K562 (cell line): ENCODE results near the gene LASP1NB.

Experiments
- CHCHD3 ChIP-seq: fragments of 250-450 bp; sonication (Bioruptor Pico); IDR thresholded peaks from 2 replicates; pipeline ENCODE4 v2.1.2; 2022; ENCODE audit warnings: mild to moderate bottlenecking
- CXXC5 ChIP-seq: fragments of 250-450 bp; sonication (Bioruptor Pico); IDR thresholded peaks from 2 replicates; pipeline ENCODE4 v1.8.0; 2022; ENCODE audit warnings: inconsistent platforms, mild to moderate bottlenecking, moderate library complexity
- EP400 ChIP-seq: fragments of 450-650 bp; IDR thresholded peaks from 2 replicates; pipeline ENCODE4 v1.6.1; 2017; ENCODE audit warnings: antibody characterized with exemption, mild to moderate bottlenecking, moderate library complexity
- MCM7 ChIP-seq, 2 experiments: fragments of 450-650 bp; IDR thresholded peaks; 2 replicates each; pipeline ENCODE4 v1.6.1; 2016 to 2018
- REST ChIP-seq, 2 experiments: fragments of 450-650 bp; formaldehyde crosslinking in 1 of 2; IDR thresholded peaks; 2 replicates each; pipeline versions ENCODE4 v1.4.0 to v1.6.1; 2014 to 2020; ENCODE audit warnings: mild to moderate bottlenecking in 2 of 2, borderline replicate concordance in 1 of 2, low read depth in 1 of 2
- RFX7 ChIP-seq: fragments of 250-450 bp; sonication (Bioruptor Pico); IDR thresholded peaks from 2 replicates; pipeline ENCODE4 v1.5.1; 2021; ENCODE audit warnings: mild to moderate bottlenecking
- SAFB2 ChIP-seq: fragments of 200-400 bp; formaldehyde crosslinking; IDR thresholded peaks from 2 replicates; pipeline ENCODE4 v1.6.1; 2018; ENCODE audit warnings: borderline replicate concordance, low read length, low read depth, moderate library complexity; ENCODE audit not compliant: severe bottlenecking
- SMAD2 ChIP-seq: fragments of 150-350 bp; IDR thresholded peaks from 2 replicates; pipeline ENCODE4 v1.6.1; 2014; ENCODE audit warnings: low read depth, mild to moderate bottlenecking, low read length
- SUPT5H ChIP-seq: fragments of 450-650 bp; IDR thresholded peaks from 2 replicates; pipeline ENCODE4 v1.6.1; 2016
- ZBTB17 ChIP-seq: fragments of 450-650 bp; formaldehyde crosslinking; IDR thresholded peaks from 2 replicates; pipeline ENCODE4 v1.4.0; 2020; ENCODE audit warnings: mild to moderate bottlenecking
- ZNF398 ChIP-seq: fragments of 250-450 bp; sonication (Bioruptor Pico); IDR thresholded peaks from 2 replicates; pipeline ENCODE4 v1.8.0; 2021; ENCODE audit warnings: moderate library complexity, mild to moderate bottlenecking, inconsistent platforms
- ZNF583 ChIP-seq: fragments of 250-450 bp; sonication (Bioruptor Pico); IDR thresholded peaks from 2 replicates; pipeline ENCODE4 v1.4.0; 2020
- TF ChIP-seq, protein P1 (sequence below), 2 experiments: fragments of 450-650 bp; IDR thresholded peaks; 2 replicates each; pipeline ENCODE4 v1.6.1; 2018; ENCODE audit warnings: mild to moderate bottlenecking in 2 of 2, low read depth in 1 of 2; ENCODE audit not compliant: partially characterized antibody in 2 of 2

The LASP1NB gene

DNA sequence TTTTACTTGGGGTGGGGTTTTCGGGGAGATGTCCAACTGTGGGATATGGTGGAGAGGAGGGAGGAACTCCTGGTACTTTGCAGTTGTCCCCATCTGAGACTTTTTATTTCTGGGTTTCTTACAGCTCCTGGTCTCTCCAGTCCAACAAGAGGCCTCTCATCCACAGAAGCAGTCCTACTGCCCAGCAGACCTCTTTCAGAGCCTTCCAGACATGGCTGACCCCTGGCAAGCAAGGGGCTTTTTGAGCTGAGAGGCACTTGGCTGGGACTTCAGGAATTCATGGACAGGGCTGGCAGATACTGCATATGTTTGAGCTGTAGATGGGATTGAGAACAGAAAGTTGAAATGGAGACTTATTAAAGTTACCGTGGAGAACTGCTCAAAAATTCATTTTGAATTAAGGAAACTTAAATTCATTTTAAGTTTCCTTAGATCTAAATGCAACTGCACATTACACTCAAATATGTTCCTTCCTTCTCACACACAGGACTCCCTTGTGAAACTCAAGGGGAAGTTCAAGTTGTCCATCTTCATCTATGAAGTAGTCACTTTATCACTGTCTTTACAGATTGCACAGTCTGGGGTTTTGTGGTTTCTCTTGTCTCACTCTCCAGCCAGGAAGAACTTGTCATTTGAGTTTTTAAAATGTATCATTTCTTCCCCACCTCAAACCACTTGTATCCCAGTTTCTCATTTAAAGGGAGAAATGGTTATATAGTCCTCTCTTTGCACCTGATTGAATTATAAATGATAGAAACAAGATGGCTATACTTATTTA lies 1.1 kb downstream of the LASP1NB start (continued):
- TF ChIP-seq, protein P1, sequence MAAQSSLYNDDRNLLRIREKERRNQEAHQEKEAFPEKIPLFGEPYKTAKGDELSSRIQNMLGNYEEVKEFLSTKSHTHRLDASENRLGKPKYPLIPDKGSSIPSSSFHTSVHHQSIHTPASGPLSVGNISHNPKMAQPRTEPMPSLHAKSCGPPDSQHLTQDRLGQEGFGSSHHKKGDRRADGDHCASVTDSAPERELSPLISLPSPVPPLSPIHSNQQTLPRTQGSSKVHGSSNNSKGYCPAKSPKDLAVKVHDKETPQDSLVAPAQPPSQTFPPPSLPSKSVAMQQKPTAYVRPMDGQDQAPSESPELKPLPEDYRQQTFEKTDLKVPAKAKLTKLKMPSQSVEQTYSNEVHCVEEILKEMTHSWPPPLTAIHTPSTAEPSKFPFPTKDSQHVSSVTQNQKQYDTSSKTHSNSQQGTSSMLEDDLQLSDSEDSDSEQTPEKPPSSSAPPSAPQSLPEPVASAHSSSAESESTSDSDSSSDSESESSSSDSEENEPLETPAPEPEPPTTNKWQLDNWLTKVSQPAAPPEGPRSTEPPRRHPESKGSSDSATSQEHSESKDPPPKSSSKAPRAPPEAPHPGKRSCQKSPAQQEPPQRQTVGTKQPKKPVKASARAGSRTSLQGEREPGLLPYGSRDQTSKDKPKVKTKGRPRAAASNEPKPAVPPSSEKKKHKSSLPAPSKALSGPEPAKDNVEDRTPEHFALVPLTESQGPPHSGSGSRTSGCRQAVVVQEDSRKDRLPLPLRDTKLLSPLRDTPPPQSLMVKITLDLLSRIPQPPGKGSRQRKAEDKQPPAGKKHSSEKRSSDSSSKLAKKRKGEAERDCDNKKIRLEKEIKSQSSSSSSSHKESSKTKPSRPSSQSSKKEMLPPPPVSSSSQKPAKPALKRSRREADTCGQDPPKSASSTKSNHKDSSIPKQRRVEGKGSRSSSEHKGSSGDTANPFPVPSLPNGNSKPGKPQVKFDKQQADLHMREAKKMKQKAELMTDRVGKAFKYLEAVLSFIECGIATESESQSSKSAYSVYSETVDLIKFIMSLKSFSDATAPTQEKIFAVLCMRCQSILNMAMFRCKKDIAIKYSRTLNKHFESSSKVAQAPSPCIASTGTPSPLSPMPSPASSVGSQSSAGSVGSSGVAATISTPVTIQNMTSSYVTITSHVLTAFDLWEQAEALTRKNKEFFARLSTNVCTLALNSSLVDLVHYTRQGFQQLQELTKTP (IDR thresholded peaks at IDR 0.05; ENCODE audit: low read depth in 1 of 2, partially characterized antibody in 2 of 2), result peak in 1 of 2 experiments; percentile 50
- no peak for TF ChIP-seq ZBTB17
- no peak for TF ChIP-seq CXXC5 (CRISPR knock-in tag)
- no peak for TF ChIP-seq ZNF398 (CRISPR knock-in tag)
- TF ChIP-seq SAFB2, result no peak
- no peak for TF ChIP-seq ZNF583 (CRISPR knock-in tag)
- TF ChIP-seq REST (IDR thresholded peaks at IDR 0.05; ENCODE audit: borderline replicate concordance), result peak; percentile 12; the same call in 1 of the 2 replicates
- TF ChIP-seq REST (CRISPR knock-in tag; IDR thresholded peaks at IDR 0.05; ENCODE audit: low read depth), result no peak
- no peak for TF ChIP-seq CHCHD3 (CRISPR knock-in tag)
- TF ChIP-seq SMAD2, result no peak
- no peak for TF ChIP-seq SUPT5H
- no peak for TF ChIP-seq EP400
- no peak for TF ChIP-seq MCM7 (IDR thresholded peaks at IDR 0.05)
- no peak for TF ChIP-seq RFX7 (CRISPR knock-in tag)
